Measurements from ENCODE around the gene TARP.
A peak's percentile ranks its signal among the peaks of the same experiment; 100 is the strongest.

The TARP gene

GRCh38 chr7:38229386-38229785, 44.0 kb downstream of the TARP start:
- no peaks in the 10 kb centered on the region for H3K9me3 ChIP-seq (ENCODE audit: low read length)
- no peak overlapping the region for H3K4me3 ChIP-seq (ENCODE audit: low read length)
- TF ChIP-seq CTCF (IDR thresholded peaks at IDR 0.05; ENCODE audit: poor library complexity, severe bottlenecking) (no peak), TAF1 (IDR thresholded peaks at IDR 0.05; ENCODE audit: low read depth) (no peak), EP300 (conservative IDR thresholded peaks at IDR 0.05; ENCODE audit: poor library complexity, severe bottlenecking) (no peak), REST (IDR thresholded peaks at IDR 0.05; ENCODE audit: borderline replicate concordance) (peak; percentile 38), POLR2AphosphoS5 (IDR thresholded peaks at IDR 0.05) (peak; percentile 62), EZH2 (IDR thresholded peaks at IDR 0.05; ENCODE audit: borderline replicate concordance, insufficient read depth, low read length, poor library complexity, severe bottlenecking) (no peak), RAD21 (conservative IDR thresholded peaks at IDR 0.05) (no peak), SMC3 (conservative IDR thresholded peaks at IDR 0.05; ENCODE audit: poor library complexity) (no peak), MXI1 (conservative IDR thresholded peaks at IDR 0.05; ENCODE audit: poor library complexity, severe bottlenecking) (no peak)
- peaks cover 3% of the 10 kb centered on the region for H3F3A ChIP-seq (ENCODE audit: insufficient read depth, low read length, poor library complexity, severe bottlenecking)
- no peak overlapping the region for H3K9ac ChIP-seq (ENCODE audit: low read length)
- no peak overlapping the region for H3K4me2 ChIP-seq (ENCODE audit: low read length)
- peaks cover 13% of the 10 kb centered on the region for H3K36me3 ChIP-seq (ENCODE audit: insufficient read depth, low read length)
- no peaks in the 10 kb centered on the region for H3K27me3 ChIP-seq (ENCODE audit: insufficient read depth, low read depth, low read length)
- H2AFZ ChIP-seq (ENCODE audit: low read depth, low read length), result no peak overlapping the region
- H3K79me2 ChIP-seq (replicated peaks; ENCODE audit: insufficient read depth, low read length), result no peaks in the 10 kb centered on the region
- no peaks in the 10 kb centered on the region for H4K20me1 ChIP-seq (ENCODE audit: insufficient read depth)
- H3K27ac ChIP-seq (ENCODE audit: low read length), result peak overlapping the region; percentile 47
- H3K9me2 ChIP-seq (ENCODE audit: insufficient read depth, low read length), result no peaks in the 10 kb centered on the region

GRCh38 chr7:38224392-38224791, 49.0 kb downstream of the TARP start:
- no peak overlapping the region for H3K4me2 ChIP-seq (ENCODE audit: low read length)
- H3K36me3 ChIP-seq (ENCODE audit: insufficient read depth, low read length), result peaks cover 18% of the 10 kb centered on the region
- H4K20me1 ChIP-seq (ENCODE audit: insufficient read depth), result no peaks in the 10 kb centered on the region
- H2AFZ ChIP-seq (ENCODE audit: low read depth, low read length), result no peak overlapping the region
- TF ChIP-seq REST (IDR thresholded peaks at IDR 0.05; ENCODE audit: borderline replicate concordance) (no peak), RAD21 (conservative IDR thresholded peaks at IDR 0.05) (no peak), EP300 (conservative IDR thresholded peaks at IDR 0.05; ENCODE audit: poor library complexity, severe bottlenecking) (no peak), POLR2AphosphoS5 (IDR thresholded peaks at IDR 0.05) (no peak), MXI1 (conservative IDR thresholded peaks at IDR 0.05; ENCODE audit: poor library complexity, severe bottlenecking) (no peak), CTCF (IDR thresholded peaks at IDR 0.05; ENCODE audit: poor library complexity, severe bottlenecking) (no peak), SMC3 (conservative IDR thresholded peaks at IDR 0.05; ENCODE audit: poor library complexity) (no peak), TAF1 (IDR thresholded peaks at IDR 0.05; ENCODE audit: low read depth) (no peak), EZH2 (IDR thresholded peaks at IDR 0.05; ENCODE audit: borderline replicate concordance, insufficient read depth, low read length, poor library complexity, severe bottlenecking) (no peak)
- H3K27me3 ChIP-seq (ENCODE audit: insufficient read depth, low read depth, low read length), result no peaks in the 10 kb centered on the region
- H3K9me2 ChIP-seq (ENCODE audit: insufficient read depth, low read length), result no peaks in the 10 kb centered on the region
- H3K27ac ChIP-seq (ENCODE audit: low read length), result no peak overlapping the region
- H3K4me3 ChIP-seq (ENCODE audit: low read length), result no peak overlapping the region
- no peaks in the 10 kb centered on the region for H3K9me3 ChIP-seq (ENCODE audit: low read length)
- no peak overlapping the region for H3K9ac ChIP-seq (ENCODE audit: low read length)
- peaks cover 3% of the 10 kb centered on the region for H3F3A ChIP-seq (ENCODE audit: insufficient read depth, low read length, poor library complexity, severe bottlenecking)
- H3K79me2 ChIP-seq (replicated peaks; ENCODE audit: insufficient read depth, low read length), result no peaks in the 10 kb centered on the region

Measured in neural cell (in vitro differentiated cells).